HUES6 (cell line): Measurements from ENCODE around the gene RIMBP3C.
"Not testable (repeated sequence)": the region's sequence is repeated elsewhere in the genome, so short reads cannot be mapped to it uniquely, and the experiment has no call there.

Experiments used
- H3K27ac ChIP-seq: 2 replicates; pipeline ENCODE4 v1.7.0; 2013; ENCODE audit warnings: low read depth, mild to moderate bottlenecking, low read length, inconsistent platforms
- H3K27me3 ChIP-seq: 2 replicates; pipeline ENCODE4 v1.6.1; 2013; ENCODE audit warnings: low read length; ENCODE audit not compliant: control insufficient read depth, insufficient read depth
- H3K36me3 ChIP-seq: 2 replicates; pipeline ENCODE4 v1.6.1; 2013; ENCODE audit warnings: low read length; ENCODE audit not compliant: control insufficient read depth, insufficient read depth
- H3K4me1 ChIP-seq: 2 replicates; pipeline ENCODE4 v1.6.1; 2013; ENCODE audit warnings: low read length; ENCODE audit not compliant: control insufficient read depth, insufficient read depth
- H3K4me3 ChIP-seq: 2 replicates; pipeline ENCODE4 v1.5.1; 2013; ENCODE audit warnings: low read depth, low read length
- H3K9ac ChIP-seq: one replicate; pipeline ENCODE4 v1.6.1; 2013; ENCODE audit warnings: mild to moderate bottlenecking, low read length
- H3K9me3 ChIP-seq: 2 replicates; pipeline ENCODE4 v1.6.1; 2013; ENCODE audit warnings: low read depth, low read length; ENCODE audit not compliant: control insufficient read depth, insufficient read depth

RIMBP3C gene

GRCh38 chr22:21549558-21549957 is 1.7 kb downstream of the RIMBP3C start:
- H3K9ac ChIP-seq, H3K27me3 ChIP-seq, H3K36me3 ChIP-seq, H3K9me3 ChIP-seq, H3K27ac ChIP-seq, H3K4me3 ChIP-seq, H3K4me1 ChIP-seq: not testable (repeated sequence)

- H3K4me1 ChIP-seq, H3K9ac ChIP-seq, H3K9me3 ChIP-seq, H3K4me3 ChIP-seq, H3K36me3 ChIP-seq, H3K27me3 ChIP-seq, H3K27ac ChIP-seq: not testable (repeated sequence)
These were observed 6.6 kb downstream of the RIMBP3C start for GRCh38 chr22:21544432-21545322.

DNA sequence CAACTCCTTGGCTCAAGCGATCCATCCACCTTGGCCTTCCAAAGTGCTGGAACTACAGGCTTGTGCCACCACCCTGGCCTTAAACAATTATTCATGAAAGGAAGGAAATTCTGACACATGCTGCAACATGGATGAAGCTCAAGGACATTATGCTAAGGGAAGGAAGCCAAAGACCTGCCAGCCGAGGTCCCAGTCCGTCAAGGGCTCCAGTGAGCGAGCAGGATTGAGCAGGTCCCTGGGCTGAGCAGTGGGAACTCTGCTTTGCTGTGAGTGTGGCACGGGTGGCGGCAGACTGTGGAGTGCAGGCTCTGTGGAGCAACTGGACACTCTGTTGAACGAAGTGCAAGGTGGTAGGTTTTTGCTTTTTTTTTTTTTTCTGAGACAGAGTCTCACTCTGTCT is 11.4 kb downstream of the RIMBP3C start:
- H3K4me3 ChIP-seq, H3K27me3 ChIP-seq, H3K4me1 ChIP-seq, H3K9ac ChIP-seq, H3K27ac ChIP-seq, H3K9me3 ChIP-seq, H3K36me3 ChIP-seq: not testable (repeated sequence)

DNA sequence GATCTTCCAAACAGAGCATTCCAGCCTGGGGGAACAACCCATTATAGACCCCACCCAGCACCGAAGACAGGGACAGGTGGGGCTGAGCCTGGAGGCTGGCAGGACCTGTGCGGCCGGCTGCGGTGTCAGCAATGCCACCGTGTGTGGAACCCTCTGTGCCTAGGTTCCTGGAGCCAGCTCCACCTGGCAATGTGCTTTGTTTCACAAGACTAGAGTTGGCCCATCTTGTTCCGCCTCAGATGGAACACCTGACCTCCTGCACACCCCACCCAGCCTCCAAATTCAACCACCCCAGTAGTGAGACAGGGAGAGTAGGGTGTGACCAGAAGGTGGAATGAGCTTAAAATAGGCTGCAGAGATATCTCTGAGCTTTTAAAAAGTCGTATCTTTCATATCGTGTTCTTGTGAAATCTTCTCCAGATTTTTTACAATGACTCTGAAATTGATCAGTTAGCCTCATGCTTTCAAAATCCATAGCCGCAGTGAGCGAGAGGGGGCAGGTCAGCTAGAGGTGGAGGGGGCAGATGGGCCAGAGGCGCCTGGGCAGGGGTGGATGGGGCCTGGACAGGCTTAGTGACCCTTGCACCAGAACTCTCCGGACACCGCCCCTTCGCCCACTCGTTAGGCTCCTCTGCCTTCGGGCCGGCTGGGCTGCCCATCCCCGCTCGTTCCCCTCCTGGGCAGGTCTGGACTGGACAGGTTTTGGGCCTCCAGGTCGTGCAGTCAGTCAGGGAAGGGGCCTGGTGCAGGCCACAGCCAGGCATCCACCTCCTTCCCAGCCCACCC is 18.2 kb downstream of the RIMBP3C start:
- H3K9ac ChIP-seq: not testable (repeated sequence)

DNA sequence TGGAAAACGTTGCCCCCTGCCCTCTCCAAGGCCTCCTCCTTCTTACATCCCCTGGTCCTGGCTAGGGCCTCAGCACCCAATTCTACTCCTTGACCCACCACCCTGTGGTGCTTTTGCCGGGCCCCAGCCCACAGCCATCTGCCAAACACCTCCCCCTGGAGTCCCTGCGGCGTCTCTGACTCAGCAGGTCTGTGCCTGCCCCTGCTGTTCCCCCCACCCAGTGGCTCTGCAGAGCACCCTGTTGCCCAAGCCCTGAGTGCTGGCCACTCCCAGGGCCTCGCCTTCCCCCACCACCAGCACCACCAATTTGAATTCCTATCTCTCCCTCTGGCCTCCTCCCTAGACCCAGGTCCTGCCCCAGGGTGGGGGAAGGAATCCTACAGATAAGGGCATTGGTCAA is 19.7 kb downstream of the RIMBP3C start:
- H3K27me3 ChIP-seq, H3K9ac ChIP-seq, H3K27ac ChIP-seq, H3K36me3 ChIP-seq, H3K4me1 ChIP-seq, H3K9me3 ChIP-seq, H3K4me3 ChIP-seq: not testable (repeated sequence)

More for the DNA sequence above, 18.2 kb downstream of the RIMBP3C start:
- not testable (repeated sequence) for H3K27me3 ChIP-seq, H3K4me3 ChIP-seq, H3K36me3 ChIP-seq, H3K27ac ChIP-seq, H3K9me3 ChIP-seq, H3K4me1 ChIP-seq

DNA sequence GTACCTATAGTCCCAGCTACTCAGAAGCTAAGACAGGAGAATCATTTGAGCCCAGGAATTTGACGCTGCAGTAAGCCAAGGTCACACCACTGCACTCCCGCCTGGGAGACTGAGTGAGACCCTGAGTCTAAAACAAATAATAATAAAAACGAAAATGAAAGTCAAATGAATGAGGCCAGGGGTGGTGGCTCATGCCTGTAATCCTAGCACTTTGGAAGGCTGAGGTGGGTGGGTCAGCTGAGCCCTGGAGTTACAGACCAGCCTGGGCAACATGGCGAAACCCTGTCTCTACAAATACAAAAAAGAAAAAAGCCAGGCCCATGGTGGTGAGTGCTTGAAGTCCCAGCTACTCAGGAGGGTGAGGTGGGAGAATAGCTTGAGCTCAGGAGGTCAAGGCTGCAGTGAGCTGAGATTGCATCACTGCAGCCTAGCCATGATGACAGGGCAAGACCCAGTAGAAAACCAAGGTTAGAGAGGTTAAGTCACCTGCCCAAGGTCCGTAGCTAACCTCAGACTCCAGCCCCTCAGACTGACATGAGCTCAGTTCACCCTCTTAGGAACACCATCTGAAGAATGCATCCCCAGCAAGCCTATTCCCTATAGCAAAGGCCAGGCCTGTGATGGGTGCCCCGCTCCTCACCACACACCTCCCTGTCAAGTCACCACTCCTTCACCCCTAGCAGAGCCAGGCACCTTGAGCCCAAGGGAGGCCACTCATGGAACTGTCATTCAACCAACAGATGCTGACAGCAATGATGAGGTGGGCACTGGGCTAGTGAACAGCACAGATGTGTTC is 24.4 kb downstream of the RIMBP3C start:
- not testable (repeated sequence) for H3K36me3 ChIP-seq, H3K9me3 ChIP-seq, H3K27me3 ChIP-seq, H3K27ac ChIP-seq, H3K4me1 ChIP-seq, H3K9ac ChIP-seq, H3K4me3 ChIP-seq

GRCh38 chr22:21516970-21517764 is 34.1 kb downstream of the RIMBP3C start:
- H3K9ac ChIP-seq, H3K4me3 ChIP-seq, H3K27ac ChIP-seq, H3K36me3 ChIP-seq, H3K9me3 ChIP-seq, H3K4me1 ChIP-seq, H3K27me3 ChIP-seq: not testable (repeated sequence)

DNA sequence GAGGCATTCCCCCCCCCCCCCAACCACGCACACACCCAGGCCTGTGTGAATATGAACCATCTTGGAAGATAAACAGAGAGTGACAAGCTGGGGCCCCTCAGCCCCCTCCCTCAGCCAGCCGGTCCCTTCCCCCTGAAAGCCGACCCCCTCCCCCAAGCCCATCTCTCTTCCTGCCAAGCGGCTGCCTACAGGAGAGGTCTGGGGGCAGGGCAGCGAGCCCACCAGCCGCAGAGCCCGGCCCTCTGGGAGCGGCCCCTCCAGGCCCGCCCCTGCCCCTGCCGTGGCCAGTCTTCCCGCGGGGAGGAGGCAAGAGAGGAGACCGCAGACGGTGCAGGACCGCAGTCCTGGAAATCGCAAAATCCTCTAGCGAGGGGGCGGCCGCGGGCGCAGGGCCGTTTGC is 34.7 kb downstream of the RIMBP3C start:
- not testable (repeated sequence) for H3K9ac ChIP-seq, H3K36me3 ChIP-seq, H3K4me3 ChIP-seq, H3K9me3 ChIP-seq, H3K4me1 ChIP-seq, H3K27ac ChIP-seq, H3K27me3 ChIP-seq

DNA sequence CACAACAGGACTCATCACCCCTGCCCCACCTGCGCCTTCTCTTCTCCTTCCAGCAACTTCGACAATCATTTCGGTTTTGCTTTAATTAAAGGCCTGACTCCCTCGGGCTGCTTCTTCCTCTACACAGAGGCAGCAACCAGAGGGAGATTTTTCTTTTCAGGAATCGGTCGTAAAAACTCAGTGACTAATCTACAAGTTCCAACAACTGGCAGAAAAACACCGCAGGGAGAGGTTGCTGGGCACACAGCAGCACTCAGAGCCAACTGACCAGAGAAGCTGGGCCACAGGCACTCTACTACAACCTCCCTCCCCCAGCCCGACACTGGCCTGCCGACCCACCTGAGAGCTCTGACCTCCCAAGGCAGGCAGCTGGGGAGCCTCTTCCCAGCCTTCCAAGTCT is 36.0 kb downstream of the RIMBP3C start:
- H3K4me3 ChIP-seq, H3K9ac ChIP-seq, H3K27me3 ChIP-seq, H3K4me1 ChIP-seq, H3K9me3 ChIP-seq, H3K27ac ChIP-seq, H3K36me3 ChIP-seq: not testable (repeated sequence)

GRCh38 chr22:21514117-21514516 is 37.1 kb downstream of the RIMBP3C start:
- H3K36me3 ChIP-seq, H3K9ac ChIP-seq, H3K27me3 ChIP-seq, H3K4me3 ChIP-seq, H3K27ac ChIP-seq, H3K4me1 ChIP-seq, H3K9me3 ChIP-seq: not testable (repeated sequence)
